Activated CD4-positive, alpha-beta T cell treated with anti-CD3 and anti-CD28 coated beads, Interleukin-2, amount 50 U/mL, for 1 hour (primary cell): ENCODE measurements around the gene ABCC4.

ENCODE experiments used
- DNase-seq: peaks from one replicate; pipeline ENCODE4 v3.0.0-alpha.2; 2020

The ABCC4 gene

DNA sequence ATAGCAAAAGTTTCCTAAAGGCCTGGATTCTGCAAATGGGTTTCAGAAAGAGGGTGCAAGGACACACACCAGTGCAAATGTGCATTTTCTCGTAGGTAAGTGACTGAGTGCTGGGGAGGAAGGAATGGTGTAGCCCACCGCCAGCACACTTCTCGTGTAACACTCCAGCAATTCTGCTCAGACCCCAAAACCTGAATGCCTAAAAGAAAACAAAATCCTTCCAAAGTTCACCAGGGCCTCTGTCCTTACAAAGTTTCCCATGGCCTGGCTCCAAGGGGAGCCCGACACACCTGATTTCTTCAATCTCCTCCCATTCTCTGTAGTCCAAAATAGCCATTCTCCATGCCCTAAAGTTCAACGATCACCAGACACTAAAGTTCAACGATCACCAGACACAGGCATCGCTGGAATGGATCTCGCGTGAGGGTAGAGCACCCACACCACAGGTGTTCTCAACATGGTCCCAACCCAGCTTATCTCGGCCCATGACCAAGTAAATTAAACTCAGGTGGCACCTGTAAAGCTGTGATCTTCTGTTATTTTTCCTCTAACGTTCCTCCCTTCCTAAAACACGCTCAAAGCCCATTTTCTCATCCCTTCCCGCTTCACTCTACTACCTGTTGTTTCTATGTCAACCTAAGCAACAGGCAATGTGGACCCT lies 46.0 kb downstream of the ABCC4 start:
- DNase-seq: no peak

DNA sequence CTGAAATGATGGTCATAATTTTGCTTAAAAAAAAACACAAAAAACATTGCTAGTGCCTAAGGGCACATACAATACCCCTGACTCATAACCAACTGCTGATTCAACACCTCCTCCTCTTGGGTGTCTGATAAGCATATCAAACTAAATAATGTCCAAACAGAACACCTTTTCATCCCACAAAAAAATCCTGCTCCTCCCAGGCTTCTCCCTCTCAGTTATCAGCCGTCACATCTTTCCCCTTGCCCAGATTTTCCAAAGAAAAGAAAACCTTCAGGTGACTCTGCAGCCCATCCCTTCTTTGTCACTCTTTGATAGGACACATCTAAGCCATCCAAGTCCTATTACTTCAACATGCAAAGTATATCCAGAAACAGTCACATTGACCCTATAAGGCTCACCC lies 46.9 kb downstream of the ABCC4 start:
- no peak for DNase-seq

DNA sequence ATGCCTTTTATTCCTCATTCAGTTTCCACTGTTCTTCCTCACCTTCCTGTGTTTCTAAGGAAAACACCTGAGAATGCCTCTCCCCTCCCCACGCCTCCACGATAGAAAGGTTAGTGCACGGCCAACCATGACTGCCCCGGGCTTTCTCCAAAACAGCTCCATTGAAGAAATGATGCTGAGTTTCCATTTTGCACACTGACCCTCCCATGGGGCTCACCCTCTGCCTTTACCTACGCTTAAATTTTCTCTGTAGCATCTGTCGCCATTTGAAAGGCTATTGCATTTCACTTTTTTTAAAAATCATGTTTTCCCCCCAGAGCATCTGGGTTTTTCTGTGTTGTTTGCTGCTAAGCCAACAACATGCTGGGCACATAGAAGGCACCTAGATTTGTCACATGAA lies 48.2 kb downstream of the ABCC4 start:
- DNase-seq: no peak

DNA sequence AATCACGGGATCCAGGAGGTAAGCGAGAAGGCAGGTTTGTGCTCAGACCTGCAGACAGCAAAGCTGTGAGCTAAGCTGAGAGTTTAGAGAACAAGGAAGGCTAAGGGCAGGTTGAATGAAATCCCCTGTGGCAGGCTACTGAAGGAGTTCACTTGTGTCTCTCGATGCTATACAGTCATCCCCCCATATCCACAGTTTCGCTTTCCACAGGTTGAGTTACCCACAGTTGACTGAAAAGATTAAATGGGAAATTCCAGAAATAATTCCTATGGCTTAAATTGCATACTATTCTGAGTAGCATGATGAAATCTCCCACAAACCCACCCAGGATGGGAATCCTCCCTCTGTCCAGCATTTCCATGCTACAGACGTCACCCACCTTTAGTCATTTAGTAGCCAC lies 49.6 kb downstream of the ABCC4 start:
- DNase-seq: no peak

DNA sequence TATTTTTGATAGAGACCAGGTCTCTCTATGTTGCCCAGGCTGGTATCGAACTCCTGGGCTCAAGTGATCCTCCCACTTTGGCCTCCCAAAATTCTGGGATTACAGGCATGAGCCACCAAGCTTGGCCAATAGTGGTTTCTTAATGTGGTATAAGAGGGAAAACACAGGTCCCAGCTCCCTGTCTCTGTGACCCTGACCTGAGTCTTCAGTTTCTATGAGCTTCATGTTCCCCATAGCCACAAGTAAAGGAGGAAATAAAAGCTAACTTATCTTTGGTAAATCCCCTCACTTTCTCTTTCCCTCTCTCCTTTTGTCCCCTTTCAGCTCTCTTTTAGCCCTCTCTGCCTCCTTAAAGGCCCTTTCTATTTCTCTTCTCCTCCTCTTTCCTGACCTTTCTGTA lies 50.3 kb downstream of the ABCC4 start:
- DNase-seq: no peak

DNA sequence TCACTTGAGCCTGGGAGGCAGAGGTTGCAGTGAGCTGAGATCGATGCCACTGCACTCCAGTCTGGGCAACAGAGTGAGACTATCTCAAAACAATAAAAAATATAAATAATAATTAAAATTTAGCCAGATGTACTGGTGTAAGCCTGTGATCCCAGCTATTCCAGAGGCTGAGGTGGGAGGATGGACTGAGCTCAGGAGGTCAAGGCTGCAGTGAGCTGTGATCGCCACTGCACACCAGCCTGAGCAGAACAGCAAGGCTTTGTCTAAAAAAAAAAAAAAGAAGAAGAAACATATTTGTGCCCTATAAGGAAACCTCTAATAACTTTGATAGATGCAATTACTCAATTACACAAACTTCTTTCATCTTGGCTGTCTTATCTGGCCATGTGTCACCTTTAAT lies 52.3 kb downstream of the ABCC4 start:
- DNase-seq: no peak

DNA sequence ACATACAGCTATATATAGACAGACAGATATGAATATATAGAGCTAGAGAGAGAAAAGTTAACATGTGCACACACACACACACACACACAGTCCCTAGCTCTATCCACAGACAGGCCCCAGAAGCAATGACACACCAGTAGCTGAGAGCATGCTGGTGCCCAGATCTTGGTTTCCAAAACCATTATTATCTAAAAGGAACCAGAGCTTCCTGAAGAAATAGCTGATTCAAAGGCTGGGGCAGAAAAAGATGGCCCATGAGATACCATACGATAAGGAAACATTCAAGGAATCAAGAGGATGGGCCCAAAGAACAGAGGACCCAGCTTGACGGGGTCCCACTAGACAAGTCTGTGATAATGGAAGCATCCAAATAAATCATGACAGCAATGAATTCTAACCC lies 53.4 kb downstream of the ABCC4 start:
- DNase-seq: no peak

DNA sequence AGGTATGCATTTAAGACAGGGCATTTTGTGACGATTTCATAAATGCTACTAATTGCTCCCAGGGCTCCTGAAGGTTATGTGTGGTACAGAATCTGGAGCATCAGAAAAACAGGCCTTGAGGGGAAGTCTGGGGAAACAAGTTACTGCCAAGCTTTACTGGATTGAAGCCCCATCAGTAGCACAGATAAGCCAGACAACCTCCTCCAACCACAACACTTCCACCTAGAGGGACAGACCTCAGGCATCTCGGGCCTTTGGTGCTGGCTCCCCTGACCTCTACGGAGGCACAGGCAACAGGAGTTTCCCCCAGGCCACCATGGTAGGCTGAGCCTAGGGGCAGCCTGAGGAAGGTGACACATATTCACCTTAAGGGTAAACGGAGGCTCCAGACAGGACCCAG lies 54.1 kb downstream of the ABCC4 start:
- DNase-seq: no peak

DNA sequence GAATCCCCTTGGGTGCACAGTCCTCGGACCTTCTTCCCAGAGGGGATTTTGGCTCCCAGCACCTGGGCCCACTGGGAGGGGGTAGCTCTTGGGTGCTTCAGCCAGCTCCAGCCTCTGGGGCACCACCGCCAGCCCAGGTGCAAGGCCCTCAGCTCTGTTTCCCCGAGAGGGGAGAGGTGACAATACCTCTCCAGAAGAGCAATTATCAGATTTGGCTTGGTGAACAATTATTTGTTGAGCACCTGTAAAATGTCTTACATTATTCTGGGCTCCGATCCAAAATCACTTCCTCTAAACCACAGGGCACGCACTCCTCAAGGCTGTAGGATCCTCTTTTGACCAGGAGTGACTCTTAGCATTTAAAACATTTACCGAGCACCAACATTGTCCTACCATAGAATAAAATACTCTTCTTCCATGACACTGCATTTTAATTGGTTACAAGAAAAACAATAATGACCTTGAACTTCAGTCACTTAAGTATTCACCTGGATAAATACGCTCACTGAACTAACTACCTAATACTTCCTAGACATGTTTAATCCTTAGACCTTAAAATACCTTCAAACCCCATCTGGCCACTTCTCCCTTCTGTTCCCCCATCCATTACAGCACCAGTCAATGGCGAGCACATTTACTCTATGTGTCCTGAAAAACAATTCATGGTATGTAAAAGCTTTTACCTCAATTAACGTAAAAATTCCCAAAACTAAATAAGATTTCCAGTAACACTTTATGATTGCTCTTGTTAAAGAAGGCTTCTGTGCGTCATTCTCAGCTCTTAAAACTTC lies 54.8 kb downstream of the ABCC4 start:
- DNase-seq: no peak

DNA sequence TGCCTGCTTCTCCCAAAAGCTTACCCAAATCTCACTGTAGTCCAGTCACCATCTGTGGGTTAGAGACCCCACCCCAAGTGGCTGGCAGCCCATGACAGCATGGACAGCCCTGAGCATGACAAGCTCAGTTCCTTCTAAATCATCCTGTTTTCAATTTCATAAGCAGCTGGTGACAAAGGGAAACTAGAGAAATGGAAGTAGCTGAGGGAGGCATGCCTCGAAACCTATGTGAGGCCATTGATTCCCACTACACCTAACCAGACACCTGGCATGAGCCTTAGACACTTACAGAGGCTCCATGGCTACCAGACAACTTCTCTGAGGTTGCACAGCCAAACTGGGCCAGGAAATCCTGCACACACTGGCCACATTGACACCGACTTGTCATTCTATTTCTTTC lies 56.2 kb downstream of the ABCC4 start:
- no peak for DNase-seq

DNA sequence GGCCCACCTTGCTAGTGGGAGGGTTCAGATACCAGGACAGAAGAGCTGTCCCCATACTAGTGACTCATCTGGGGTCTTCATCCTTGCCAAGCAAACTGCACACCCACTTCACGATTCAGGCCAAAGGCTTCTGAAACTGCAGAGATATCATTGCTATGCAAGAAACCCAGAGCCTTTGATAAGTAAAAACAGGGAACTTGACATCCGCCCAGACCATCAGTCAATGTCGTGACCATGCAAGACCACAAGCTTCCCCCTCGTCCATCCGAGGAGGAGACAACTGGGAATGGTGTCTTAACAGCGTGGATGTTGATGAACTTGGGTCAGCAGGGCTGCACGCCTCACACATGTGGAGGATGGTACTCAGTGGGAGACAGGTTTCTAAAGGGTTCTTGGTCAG lies 58.0 kb downstream of the ABCC4 start:
- no peak for DNase-seq

DNA sequence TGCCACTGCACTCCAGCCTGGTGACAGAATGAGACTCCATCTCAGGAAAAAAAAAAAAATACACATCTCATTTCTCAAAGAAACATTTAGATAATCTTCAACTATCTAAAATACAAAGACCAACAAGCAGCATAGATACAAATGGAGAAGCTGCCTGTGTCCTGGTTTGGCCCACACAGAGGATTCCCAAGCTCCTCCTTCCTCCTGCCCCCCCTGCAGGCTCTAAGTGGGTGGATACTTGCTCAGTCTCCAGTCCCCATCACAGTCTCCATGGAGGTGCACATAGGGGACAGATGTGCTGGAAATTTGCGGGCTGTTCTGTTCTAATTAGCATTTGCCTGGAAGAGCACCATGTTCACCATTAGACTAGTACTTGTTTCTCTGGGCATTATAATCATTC lies 59.9 kb downstream of the ABCC4 start:
- DNase-seq: no peak

DNA sequence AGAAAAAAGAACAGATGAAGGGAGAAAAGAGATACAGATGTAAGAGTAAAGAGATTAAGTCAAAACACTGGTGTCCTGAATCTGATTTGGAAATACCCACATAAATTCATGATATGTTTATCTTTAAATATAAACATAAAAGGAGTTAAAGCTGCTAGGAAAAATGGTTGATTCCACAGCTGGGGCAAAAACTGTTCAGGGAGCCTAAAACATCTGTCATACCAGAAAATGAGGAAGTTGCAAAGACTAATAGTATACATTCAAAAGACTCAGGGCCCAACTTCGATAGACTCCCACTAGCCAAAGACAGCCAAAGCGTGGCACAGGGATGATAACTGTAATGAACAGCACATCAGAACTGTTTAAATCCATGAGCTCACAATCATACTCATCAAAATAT lies 62.0 kb downstream of the ABCC4 start:
- DNase-seq: no peak

DNA sequence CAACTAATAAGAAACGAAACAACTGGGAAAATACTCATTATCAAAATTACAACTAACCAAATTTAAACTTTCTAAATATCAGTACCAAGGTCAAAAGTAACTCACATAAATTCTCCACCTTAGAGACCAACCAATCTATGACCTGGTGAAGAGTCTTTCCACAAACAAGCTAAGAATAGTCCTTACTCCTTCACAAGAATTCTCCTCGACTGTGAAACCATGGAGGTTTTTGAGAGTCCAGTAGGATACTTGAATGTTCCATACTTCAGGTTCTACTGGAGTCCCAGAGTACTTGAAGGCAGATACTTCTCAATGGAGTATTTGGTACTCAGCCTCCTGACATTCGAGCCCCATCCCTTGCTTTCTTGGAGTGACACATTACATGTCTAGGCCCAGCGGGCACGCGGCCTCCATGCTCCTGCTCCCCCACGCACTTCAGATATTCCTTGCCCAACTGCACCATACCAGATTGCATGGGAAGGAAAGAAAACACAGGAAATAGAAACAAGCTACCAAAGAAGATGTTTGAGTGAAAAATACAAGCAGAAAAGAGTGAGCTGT lies 63.9 kb downstream of the ABCC4 start:
- no peak for DNase-seq

DNA sequence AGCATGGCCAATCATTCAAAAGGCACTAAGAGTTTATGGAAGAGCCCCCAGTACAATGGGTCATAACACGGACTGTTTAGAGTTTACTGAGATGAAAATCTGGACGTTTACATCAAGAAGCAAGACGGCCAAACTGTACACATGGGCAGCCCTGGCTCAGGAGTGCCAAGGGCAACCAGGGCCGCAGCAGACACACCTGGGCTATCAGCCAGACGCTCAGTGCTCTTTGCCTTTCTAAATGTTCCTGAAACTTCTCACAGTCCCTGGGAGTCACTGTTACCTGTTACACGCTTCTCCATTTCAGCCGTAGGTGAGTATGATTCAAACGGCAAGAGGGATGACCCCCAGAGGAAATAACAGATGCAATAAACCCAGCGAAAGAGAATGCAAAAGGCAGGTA lies 64.5 kb downstream of the ABCC4 start:
- DNase-seq: no peak

DNA sequence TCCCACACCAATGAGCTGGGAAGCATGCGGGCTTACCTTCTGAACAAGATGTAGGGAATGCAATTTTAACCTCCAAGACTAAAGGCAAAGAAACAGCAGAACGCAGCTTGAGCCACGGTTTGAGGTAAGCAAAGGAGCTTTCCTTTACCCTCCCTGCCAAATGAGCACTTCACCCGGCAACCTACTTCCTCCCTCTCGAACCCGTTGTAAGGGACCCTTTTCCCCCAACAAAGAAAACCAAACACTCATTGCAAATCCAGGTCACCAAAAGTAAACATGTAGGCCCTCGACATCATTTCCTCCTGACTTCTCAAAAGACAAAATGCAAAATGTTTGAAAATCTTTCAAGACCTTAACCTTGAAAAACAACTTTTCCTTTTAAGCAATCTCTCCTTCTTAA lies 65.3 kb downstream of the ABCC4 start:
- DNase-seq: no peak

DNA sequence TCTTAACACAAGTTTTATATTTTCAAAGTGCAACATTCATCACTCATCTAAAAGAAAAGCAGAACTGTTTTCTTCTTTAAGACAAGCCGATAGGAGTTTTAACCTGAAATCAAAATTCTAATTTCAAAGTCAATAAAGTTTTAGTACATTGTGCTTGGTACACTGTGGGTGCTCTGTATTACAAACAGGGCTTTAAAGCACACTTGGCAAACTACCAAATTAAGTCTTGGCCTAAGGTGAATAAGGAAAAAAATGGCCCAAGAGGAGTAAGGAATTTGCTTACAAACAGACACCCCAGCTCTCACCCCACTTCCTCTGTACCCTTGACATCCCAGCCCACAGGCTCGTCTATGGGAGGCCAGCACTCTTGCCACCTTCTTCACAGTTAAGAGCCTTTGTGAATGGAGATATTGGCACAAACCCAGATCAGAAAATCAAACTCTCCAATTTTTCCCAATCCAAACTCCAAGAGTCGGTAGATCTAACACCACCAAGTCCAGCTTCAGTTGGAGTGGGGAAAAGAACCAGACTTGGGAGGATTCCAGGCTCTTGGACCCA lies 66.0 kb downstream of the ABCC4 start:
- DNase-seq: no peak

DNA sequence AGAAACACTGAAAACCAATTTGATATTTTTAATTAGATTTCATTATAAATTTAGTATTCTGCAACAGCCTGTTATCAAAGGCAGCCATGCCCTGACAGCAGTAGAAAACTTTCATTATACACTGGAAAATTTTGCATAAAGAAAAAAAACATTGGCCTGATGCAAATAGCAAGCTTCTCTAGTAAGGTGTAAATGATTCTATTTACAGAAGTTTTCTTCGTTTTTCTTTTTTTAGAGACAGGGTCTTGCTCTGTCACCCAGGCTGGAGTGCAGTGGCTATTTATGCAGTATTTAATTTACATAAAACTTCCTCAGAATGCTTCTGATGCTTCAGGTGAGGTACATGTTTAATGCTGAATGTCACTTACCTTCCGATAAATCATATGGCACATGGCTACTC lies 67.0 kb downstream of the ABCC4 start:
- DNase-seq: no peak

DNA sequence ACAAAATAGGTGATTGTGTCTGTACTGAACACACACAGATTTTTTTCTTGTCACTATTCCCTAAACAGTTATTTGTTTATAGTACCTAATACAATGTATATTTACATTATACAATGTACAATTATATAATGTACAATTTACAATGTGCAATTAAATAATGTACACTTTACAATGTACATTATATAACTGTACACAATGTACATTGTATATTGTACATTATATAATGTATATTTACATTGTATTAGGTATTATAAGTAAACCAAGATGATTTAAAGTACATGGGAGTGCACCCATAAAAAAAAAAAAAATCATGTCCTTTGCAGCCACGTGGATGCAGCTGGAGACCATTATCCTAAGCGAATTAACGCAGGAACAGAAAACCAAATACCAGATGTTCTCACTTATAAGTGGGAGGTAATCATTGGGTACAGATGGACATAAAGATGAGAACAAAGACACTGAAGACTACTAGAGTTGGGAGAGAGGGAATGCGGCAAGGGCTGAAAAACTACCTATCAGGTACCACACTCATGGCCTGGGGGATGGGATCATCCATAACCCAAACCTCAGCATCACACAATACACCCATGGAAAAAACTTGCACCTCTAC lies 68.1 kb downstream of the ABCC4 start:
- DNase-seq: no peak

DNA sequence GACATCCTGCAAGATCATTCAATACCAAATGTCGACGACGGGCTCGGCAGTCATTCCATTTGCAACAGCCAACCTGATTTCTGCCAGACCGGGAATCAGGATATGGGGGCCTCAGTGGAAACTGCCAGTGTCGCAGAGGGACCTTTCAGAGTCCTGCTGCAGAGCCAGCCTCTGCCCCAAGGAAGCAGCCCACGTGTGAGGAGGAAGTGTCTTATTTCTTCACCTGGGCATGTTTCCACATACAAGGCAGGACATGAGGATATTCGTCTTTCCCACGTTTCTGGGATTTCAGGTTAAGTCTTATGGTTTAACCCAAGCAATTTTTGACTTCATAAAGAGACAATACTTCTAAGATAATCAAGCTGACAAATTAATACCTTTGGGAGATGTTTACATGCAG lies 69.9 kb downstream of the ABCC4 start:
- DNase-seq: no peak

DNA sequence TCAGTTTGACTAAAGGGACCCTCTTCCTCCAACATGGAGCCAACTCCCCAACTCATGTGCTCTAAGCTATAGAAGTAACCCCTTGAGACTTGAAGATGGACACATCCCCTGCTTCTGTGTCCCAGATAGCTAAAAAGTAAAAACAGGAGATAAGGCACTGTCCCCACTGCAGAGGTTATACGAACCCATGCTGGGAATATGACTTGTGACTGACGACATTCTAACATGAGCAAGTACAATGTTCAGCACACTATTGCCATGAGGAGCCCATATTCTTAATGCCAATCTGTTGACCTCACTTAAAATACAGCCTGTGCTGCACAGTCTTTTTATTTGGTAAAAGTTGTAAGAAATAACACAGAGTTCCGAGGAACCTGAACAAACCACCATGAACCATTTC lies 71.4 kb downstream of the ABCC4 start:
- no peak for DNase-seq

DNA sequence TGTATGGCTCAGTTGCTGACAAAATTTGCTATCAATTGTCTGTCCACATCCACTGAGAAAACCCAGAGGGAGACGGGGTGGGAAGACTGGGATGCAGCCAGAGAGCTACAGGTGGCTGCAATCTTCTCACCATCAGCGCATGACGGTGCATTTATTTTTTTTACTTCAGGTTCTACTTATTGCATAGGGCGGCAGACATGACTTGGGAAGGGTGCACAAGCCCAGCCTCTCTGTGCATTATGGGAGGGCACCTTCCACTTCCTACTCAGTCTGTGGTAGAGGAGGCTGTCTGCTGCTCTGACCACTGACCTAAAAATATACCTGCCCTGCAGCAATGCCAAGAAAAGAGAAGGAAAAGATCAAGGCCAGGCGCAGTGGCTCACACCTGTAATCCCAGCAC lies 73.1 kb downstream of the ABCC4 start:
- no peak for DNase-seq

DNA sequence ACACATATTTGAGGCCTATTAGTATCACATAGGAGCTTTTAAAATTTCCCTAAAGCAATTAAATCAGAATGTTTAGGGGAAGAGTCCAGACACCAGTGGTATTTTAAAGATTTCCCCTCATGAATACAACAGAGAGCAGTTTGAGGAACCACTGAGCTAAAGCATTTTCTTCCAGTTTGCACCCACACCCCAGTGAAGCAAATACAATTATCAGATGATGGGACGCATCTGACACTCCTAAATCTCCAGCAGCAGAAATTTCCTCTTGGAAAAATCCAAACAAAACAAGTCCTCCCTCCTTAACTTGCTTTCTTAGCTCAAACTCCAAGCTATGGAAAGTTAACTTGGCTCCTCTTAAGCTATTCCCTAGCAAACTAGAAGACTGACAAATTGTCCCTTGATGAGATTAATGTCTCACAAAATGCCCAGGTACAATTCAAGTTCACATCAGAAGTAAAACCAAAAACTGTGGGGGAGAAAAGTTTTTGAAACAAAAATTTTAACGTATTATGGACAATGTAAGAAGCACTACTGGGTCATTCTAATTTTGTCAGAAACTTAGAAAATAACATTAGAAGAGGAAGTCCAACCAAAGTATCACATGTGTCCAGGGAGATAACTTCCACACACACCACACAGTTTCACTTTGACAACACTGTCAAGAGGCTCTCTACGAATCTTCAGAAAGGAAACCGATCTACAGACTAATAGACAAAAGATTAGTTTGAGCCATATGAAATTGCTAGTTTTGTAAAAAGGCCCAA lies 74.1 kb downstream of the ABCC4 start:
- no peak for DNase-seq
